PC-3 (cell line): ENCODE data around the gene DUOX2. TPM values are rescaled to one million over a fixed set of nuclear protein-coding genes. Genes with fewer than 3 reads are reported as not detected.

ENCODE experiments used
- ATAC-seq: fragments of 200-7000 bp; cut with Tn5 transposase; 2 replicates; pipeline ENCODE4 v1.9.1; 2020; ENCODE audit warnings: mild to moderate bottlenecking, moderate library complexity
- BruUV-seq: library from RNA; stranded (reverse); fragments of 400-500 nt; replicated peaks from 2 replicates; lab custom pipeline; 2021; lab: Mats Ljungman, UMichigan
- CTCF ChIA-PET: fragments of 300-600 bp; sonication (Branson Sonifier 250); formaldehyde crosslinking; loops from one replicate; lab custom pipeline; 2022; ENCODE audit warnings: antibody characterized with exemption; lab: Charles Lee
- POLR2A ChIA-PET: fragments of 300-600 bp; sonication (Branson Sonifier 250); formaldehyde crosslinking; loops from one replicate; lab custom pipeline; 2022; ENCODE audit warnings: antibody characterized with exemption; ENCODE audit not compliant: unreplicated experiment; lab: Charles Lee
- DNase-seq: peaks from one replicate; pipeline ENCODE4 v3.0.0-alpha.2; 2015
- H2AFZ ChIP-seq: fragments of 300-600 bp; sonication (generic); 2 replicates; pipeline ENCODE4 v1.6.0; 2016; ENCODE audit warnings: antibody characterized with exemption, low read length
- H3F3A ChIP-seq: fragments of 300-600 bp; sonication (generic); one replicate; pipeline ENCODE4 v1.6.0; 2017; ENCODE audit warnings: antibody characterized with exemption, low read length, control low read depth, mild to moderate bottlenecking; ENCODE audit not compliant: unreplicated experiment
- H3K27ac ChIP-seq: fragments of 300-600 bp; sonication (generic); 2 replicates; pipeline ENCODE4 v1.5.1; 2016; ENCODE audit warnings: mild to moderate bottlenecking, low read length
- H3K27me3 ChIP-seq: fragments of 300-600 bp; sonication (generic); 2 replicates; pipeline ENCODE4 v1.6.1; 2016; ENCODE audit warnings: low read length, mixed read lengths
- H3K36me3 ChIP-seq: fragments of 300-600 bp; sonication (generic); 2 replicates; pipeline ENCODE4 v1.6.1; 2016; ENCODE audit warnings: low read depth, mixed run types, low read length, mixed read lengths
- H3K4me1 ChIP-seq: fragments of 300-600 bp; sonication (generic); 2 replicates; pipeline ENCODE4 v1.5.1; 2016; ENCODE audit warnings: low read length; ENCODE audit not compliant: insufficient read depth
- H3K4me2 ChIP-seq: fragments of 300-600 bp; sonication (generic); 2 replicates; pipeline ENCODE4 v1.6.0; 2016; ENCODE audit warnings: low read length
- H3K4me3 ChIP-seq: fragments of 300-600 bp; sonication (generic); 2 replicates; pipeline ENCODE4 v1.5.1; 2016; ENCODE audit warnings: mild to moderate bottlenecking, low read length, mixed read lengths
- H3K79me2 ChIP-seq: fragments of 300-600 bp; sonication (generic); 2 replicates; pipeline ENCODE4 v1.6.1; 2017; ENCODE audit warnings: low read length, mixed read lengths
- H3K9ac ChIP-seq: fragments of 300-600 bp; sonication (generic); 2 replicates; pipeline ENCODE4 v1.6.0; 2016; ENCODE audit warnings: mild to moderate bottlenecking, low read length
- H3K9me2 ChIP-seq: fragments of 300-600 bp; sonication (generic); replicated peaks from 2 replicates; pipeline ENCODE4 v1.6.1; 2016; ENCODE audit warnings: mixed run types, low read length, mixed read lengths
- H3K9me3 ChIP-seq: fragments of 300-600 bp; sonication (generic); 2 replicates; pipeline ENCODE4 v1.6.1; 2016; ENCODE audit warnings: low read length, mixed read lengths
- H4K20me1 ChIP-seq: fragments of 300-600 bp; sonication (generic); 2 replicates; pipeline ENCODE4 v1.6.1; 2016; ENCODE audit warnings: low read length, mixed read lengths
- EZH2 ChIP-seq: fragments of 300-600 bp; sonication (generic); IDR thresholded peaks from one replicate; pipeline ENCODE4 v1.6.1; 2017; ENCODE audit warnings: antibody characterized with exemption, mild to moderate bottlenecking, low read length; ENCODE audit not compliant: unreplicated experiment
- EZH2phosphoT487 ChIP-seq: fragments of 300-600 bp; sonication (generic); IDR thresholded peaks from 2 replicates; pipeline ENCODE4 v1.6.1; 2018; ENCODE audit warnings: mild to moderate bottlenecking, antibody characterized with exemption, low read length, borderline replicate concordance
- intact Hi-C: fragments of 100-400 bp; cut with micrococcal nuclease; formaldehyde crosslinking; loops from 2 replicates; pipeline ENCODE4 v1.9.0; 2023
- total RNA-seq: library from RNA; depleted of rRNA; stranded (reverse); fragments of >200 nt; gene quantifications from 2 replicates; pipeline ENCODE4 v1.2.3, GENCODE V29; 2014
- TF ChIP-seq, protein P1 (sequence below): fragments of 300-600 bp; sonication (generic); conservative IDR thresholded peaks from 2 replicates; pipeline ENCODE4 v1.5.1; 2017; ENCODE audit warnings: antibody characterized with exemption, low read depth, mild to moderate bottlenecking, low read length

DUOX2 gene
- total RNA-seq, 1 experiment from 2014 or later, result not detected

DNA sequence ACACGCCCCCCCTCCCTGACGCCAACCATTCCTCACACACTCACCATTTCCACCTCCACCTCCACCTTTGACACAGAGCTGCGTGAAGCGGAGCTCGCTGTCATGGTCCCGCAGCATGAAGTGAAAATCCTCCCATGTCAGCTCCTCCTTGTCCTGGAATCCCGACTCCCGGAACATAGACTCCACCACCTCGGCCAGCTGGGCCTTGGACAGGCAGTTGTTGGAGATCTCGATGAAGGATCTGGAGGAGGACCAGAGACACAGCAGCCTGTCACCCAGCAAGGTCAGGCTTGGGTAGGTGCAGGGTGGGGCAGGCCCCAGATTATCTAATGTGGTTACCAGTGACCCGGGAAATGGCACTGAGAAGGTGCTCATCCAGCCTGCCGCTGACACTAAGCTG lies 12.2 kb downstream of the DUOX2 start:
- Histone ChIP-seq H3K27ac (no peak overlapping the region), H3K9me2 (no peaks in the 10 kb centered on the region), H2AFZ (no peak overlapping the region), H3K4me3 (no peak overlapping the region), H3K79me2 (no peaks in the 10 kb centered on the region), H3K9me3 (no peaks in the 10 kb centered on the region), H3K27me3 (no peaks in the 10 kb centered on the region), H3K36me3 (no peaks in the 10 kb centered on the region), H3K4me1 (no peaks in the 10 kb centered on the region), H3K4me2 (no peak overlapping the region), H3F3A (no peaks in the 10 kb centered on the region), H3K9ac (no peak overlapping the region), H4K20me1 (no peaks in the 10 kb centered on the region)
- no peak for TF ChIP-seq EZH2phosphoT487
- TF ChIP-seq, protein P1, sequence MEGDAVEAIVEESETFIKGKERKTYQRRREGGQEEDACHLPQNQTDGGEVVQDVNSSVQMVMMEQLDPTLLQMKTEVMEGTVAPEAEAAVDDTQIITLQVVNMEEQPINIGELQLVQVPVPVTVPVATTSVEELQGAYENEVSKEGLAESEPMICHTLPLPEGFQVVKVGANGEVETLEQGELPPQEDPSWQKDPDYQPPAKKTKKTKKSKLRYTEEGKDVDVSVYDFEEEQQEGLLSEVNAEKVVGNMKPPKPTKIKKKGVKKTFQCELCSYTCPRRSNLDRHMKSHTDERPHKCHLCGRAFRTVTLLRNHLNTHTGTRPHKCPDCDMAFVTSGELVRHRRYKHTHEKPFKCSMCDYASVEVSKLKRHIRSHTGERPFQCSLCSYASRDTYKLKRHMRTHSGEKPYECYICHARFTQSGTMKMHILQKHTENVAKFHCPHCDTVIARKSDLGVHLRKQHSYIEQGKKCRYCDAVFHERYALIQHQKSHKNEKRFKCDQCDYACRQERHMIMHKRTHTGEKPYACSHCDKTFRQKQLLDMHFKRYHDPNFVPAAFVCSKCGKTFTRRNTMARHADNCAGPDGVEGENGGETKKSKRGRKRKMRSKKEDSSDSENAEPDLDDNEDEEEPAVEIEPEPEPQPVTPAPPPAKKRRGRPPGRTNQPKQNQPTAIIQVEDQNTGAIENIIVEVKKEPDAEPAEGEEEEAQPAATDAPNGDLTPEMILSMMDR, result no peak
- TF ChIP-seq EZH2, result no peak
- no peak for ATAC-seq
- intact Hi-C loops, result no loop called here
- DNase-seq, result no peak
- BruUV-seq, result no TSS peak
- ChIA-PET POLR2A (no interaction called here), CTCF (no interaction called here)

DNA sequence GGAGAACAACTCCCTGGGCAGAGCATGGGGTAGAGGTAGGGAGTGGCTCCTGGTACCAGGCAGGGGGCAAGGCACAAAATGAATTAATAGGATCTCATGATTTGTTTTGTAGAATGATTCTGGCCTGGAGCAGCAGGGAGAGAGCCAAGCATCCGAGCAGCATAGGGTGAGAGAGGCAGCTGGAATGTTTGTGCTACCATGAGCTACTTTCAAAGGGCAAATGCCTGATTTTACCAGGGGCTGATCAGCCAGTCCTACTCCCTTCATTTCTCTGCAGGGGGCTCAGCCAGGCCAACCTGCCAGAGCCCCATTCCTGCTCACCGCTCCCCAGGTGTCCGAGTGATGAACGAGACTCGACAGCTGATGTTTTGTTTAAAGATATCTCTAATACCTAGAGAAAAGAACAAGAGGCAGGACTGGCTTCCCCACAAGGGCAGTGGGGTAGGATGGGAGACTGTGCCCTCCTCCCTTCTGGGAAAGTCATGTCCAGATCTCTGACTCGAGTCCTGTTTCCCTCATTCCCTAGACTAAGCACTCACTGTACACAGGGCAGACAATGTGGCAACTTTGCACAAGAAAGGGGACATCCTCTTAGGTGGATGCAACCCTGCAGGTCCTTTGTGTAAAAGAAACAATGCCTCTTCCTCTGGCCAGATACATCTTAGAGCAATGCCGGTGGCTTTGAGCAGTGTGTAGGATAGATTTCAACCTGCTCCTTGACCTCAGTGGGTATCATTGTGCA lies 12.9 kb downstream of the DUOX2 start:
- CTCF ChIA-PET, result no interaction called here

More for the DNA sequence above, 12.9 kb downstream of the DUOX2 start:
- no peak for TF ChIP-seq EZH2phosphoT487
- TF ChIP-seq EZH2, result no peak
- TF ChIP-seq, protein P1, result no peak
- H3K4me2 ChIP-seq, result no peak overlapping the region
- no peak overlapping the region for H3K9ac ChIP-seq
- H4K20me1 ChIP-seq, result no peaks in the 10 kb centered on the region
- H3K27ac ChIP-seq, result no peak overlapping the region
- H3K79me2 ChIP-seq, result no peaks in the 10 kb centered on the region
- H3K4me1 ChIP-seq, result no peaks in the 10 kb centered on the region
- no peaks in the 10 kb centered on the region for H3F3A ChIP-seq
- H3K27me3 ChIP-seq, result no peaks in the 10 kb centered on the region
- no peaks in the 10 kb centered on the region for H3K9me2 ChIP-seq
- BruUV-seq, result no TSS peak
- ATAC-seq (no peak), DNase-seq (no peak)
- POLR2A ChIA-PET, result no interaction called here
- intact Hi-C loops, result no loop called here
- no peak overlapping the region for H3K4me3 ChIP-seq
- no peaks in the 10 kb centered on the region for H3K36me3 ChIP-seq
- no peaks in the 10 kb centered on the region for H3K9me3 ChIP-seq
- no peak overlapping the region for H2AFZ ChIP-seq
